Endothelial cell of umbilical vein (primary cell): Measurements from ENCODE around the gene PUS1.

Experiments used
- EZH2 ChIP-seq: IDR thresholded peaks from 2 replicates; pipeline ENCODE4 v1.6.1; 2012; ENCODE audit warnings: borderline replicate concordance, low read depth, mild to moderate bottlenecking, moderate library complexity, low read length, inconsistent platforms; ENCODE audit not compliant: severe bottlenecking
- FOS ChIP-seq: IDR thresholded peaks from 2 replicates; pipeline ENCODE4 v1.6.1; 2011; ENCODE audit warnings: mild to moderate bottlenecking, low read length, moderate library complexity, borderline replicate concordance; ENCODE audit not compliant: insufficient read depth
- GATA2 ChIP-seq: IDR thresholded peaks from 2 replicates; pipeline ENCODE4 v1.7.0; 2011; ENCODE audit warnings: low read depth, mild to moderate bottlenecking, moderate library complexity, mixed read lengths, low read length; ENCODE audit not compliant: insufficient read length, insufficient read depth
- JUN ChIP-seq: IDR thresholded peaks from 2 replicates; pipeline ENCODE4 v1.6.1; 2011; ENCODE audit warnings: borderline replicate concordance, low read depth; ENCODE audit not compliant: insufficient read length, insufficient read depth
- MYC ChIP-seq: IDR thresholded peaks from one replicate; pipeline ENCODE4 v1.6.1; 2011; ENCODE audit warnings: mild to moderate bottlenecking, low read depth, low read length
- POLR2A ChIP-seq: IDR thresholded peaks from 2 replicates; pipeline ENCODE4 v1.6.1; 2012; ENCODE audit warnings: low read depth, mild to moderate bottlenecking, control low read depth, low read length
- POLR2AphosphoS5 ChIP-seq: IDR thresholded peaks from 2 replicates; pipeline ENCODE4 v1.6.1; 2012; ENCODE audit warnings: low read depth, mild to moderate bottlenecking, control low read depth, low read length, moderate library complexity; ENCODE audit not compliant: insufficient read depth
- TF ChIP-seq, protein P1 (sequence below), 2 donors: IDR thresholded peaks; 1 replicate in 1 of 2; 2 replicates in 1 of 2; pipeline ENCODE4 v1.5.1; 2011; ENCODE audit warnings: low read length in 2 of 2, mild to moderate bottlenecking in 2 of 2, moderate library complexity in 2 of 2, control low read depth in 1 of 2, inconsistent platforms in 1 of 2, low read depth in 1 of 2; ENCODE audit not compliant: insufficient read depth in 1 of 2; ENCODE audit errors: extremely low read depth in 1 of 2
- TF ChIP-seq, protein P2 (sequence below): IDR thresholded peaks from 2 replicates; pipeline ENCODE4 v1.6.1; 2011; ENCODE audit not compliant: insufficient read depth, insufficient read length

DNA sequence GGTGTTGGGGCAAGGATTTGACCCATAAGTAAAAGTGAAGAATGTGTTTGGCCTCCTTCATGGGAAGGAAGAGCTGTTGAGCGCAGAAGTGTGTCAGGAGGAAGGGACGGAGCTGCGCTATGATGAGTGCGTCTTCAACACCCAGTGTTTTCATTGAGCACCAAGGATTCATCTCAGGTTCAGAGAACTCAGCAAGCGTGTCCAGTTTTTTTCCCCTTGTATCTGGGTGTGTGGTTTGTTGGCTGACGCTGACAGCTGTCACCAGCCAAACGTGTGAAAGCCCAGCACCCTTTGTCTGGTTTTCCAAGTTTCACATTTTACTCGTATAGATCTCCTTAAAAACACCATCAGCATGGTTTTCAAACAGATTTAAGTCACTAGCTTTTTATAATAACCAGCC lies 33.0 kb downstream of the PUS1 start:
- TF ChIP-seq EZH2 (no peak), POLR2A (no peak), POLR2AphosphoS5 (no peak), JUN (no peak), MYC (no peak), FOS (no peak), GATA2 (no peak)
- TF ChIP-seq, protein P1, sequence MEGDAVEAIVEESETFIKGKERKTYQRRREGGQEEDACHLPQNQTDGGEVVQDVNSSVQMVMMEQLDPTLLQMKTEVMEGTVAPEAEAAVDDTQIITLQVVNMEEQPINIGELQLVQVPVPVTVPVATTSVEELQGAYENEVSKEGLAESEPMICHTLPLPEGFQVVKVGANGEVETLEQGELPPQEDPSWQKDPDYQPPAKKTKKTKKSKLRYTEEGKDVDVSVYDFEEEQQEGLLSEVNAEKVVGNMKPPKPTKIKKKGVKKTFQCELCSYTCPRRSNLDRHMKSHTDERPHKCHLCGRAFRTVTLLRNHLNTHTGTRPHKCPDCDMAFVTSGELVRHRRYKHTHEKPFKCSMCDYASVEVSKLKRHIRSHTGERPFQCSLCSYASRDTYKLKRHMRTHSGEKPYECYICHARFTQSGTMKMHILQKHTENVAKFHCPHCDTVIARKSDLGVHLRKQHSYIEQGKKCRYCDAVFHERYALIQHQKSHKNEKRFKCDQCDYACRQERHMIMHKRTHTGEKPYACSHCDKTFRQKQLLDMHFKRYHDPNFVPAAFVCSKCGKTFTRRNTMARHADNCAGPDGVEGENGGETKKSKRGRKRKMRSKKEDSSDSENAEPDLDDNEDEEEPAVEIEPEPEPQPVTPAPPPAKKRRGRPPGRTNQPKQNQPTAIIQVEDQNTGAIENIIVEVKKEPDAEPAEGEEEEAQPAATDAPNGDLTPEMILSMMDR (IDR thresholded peaks at IDR 0.05; ENCODE audit: extremely low read depth in 1 of 2, insufficient read depth in 1 of 2, low read depth in 1 of 2, low read length in 2 of 2), result no peak
- TF ChIP-seq, protein P2, sequence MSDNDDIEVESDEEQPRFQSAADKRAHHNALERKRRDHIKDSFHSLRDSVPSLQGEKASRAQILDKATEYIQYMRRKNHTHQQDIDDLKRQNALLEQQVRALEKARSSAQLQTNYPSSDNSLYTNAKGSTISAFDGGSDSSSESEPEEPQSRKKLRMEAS, result no peak
